ENCODE measurements around the gene ATN1.

GRCh38 chr12:6921996-6922946, 5.5 kb upstream of the ATN1 start:
- TF ChIP-seq CTCF (IDR thresholded peaks at IDR 0.05 in 8 of 11, conservative IDR thresholded peaks at IDR 0.05 in 3 of 11), result no peak
- TF ChIP-seq POLR2A (IDR thresholded peaks at IDR 0.05), result no peak
- TF ChIP-seq POLR2AphosphoS5 (IDR thresholded peaks at IDR 0.05), result peak in 1 of 3 donors; percentile 16

Data from spleen (tissue), 7 donors.